ENCODE results near the gene RNF112.

Gene RNF112

GRCh38 chr17:19372866-19373504, 38.0 kb upstream of the RNF112 start (continued):
- TF ChIP-seq ZNF121 (tag by site-specific recombination; IDR thresholded peaks at IDR 0.05) (no peak), ZFP3 (tag by site-specific recombination; IDR thresholded peaks at IDR 0.05; ENCODE audit: low read depth) (no peak), ZNF169 (tag by site-specific recombination; IDR thresholded peaks at IDR 0.05) (no peak), ZNF488 (tag by site-specific recombination; IDR thresholded peaks at IDR 0.05) (no peak), ZNF510 (tag by site-specific recombination; IDR thresholded peaks at IDR 0.05; ENCODE audit: insufficient replicate concordance) (no peak), ZFP37 (tag by site-specific recombination; IDR thresholded peaks at IDR 0.05) (no peak), ZNF518A (tag by site-specific recombination; conservative IDR thresholded peaks at IDR 0.05; ENCODE audit: low read depth) (no peak)

- Histone ChIP-seq H3K9me3 (ENCODE audit: control insufficient read depth, insufficient read depth, low read depth, low read length) (no peaks in the 10 kb centered on the region), H3K36me3 (ENCODE audit: control insufficient read depth in 2 of 2, insufficient read depth in 1 of 2, low read length in 2 of 2) (peaks cover 0 to under 1% of the 10 kb centered on the region in 2 experiments; a peak in 2 of 3 replicates), H3K4me1 (ENCODE audit: control insufficient read depth, insufficient read depth, low read length) (peaks cover 7% of the 10 kb centered on the region), H3K4me3 (ENCODE audit: low read depth, low read length) (no peak overlapping the region), H3K27ac (ENCODE audit: extremely low read depth, low read depth, low read length) (no peak overlapping the region)
- ChIA-PET POLR2A (no interaction called here), CTCF (interaction anchor here (1.6 to 2.7 kb wide), 2 partner anchors 12 to 76 kb away, joined by 4 to 20 read pairs; partner anchors contain the start of gene B9D1)
- TF ChIP-seq ZNF248 (tag by site-specific recombination; IDR thresholded peaks at IDR 0.05) (no peak), ZSCAN4 (tag by site-specific recombination; IDR thresholded peaks at IDR 0.05) (no peak), WT1 (tag by site-specific recombination; IDR thresholded peaks at IDR 0.05) (no peak), MYNN (tag by site-specific recombination; IDR thresholded peaks at IDR 0.05; ENCODE audit: borderline replicate concordance) (no peak), ZNF558 (tag by site-specific recombination; IDR thresholded peaks at IDR 0.05) (no peak), MEIS1 (CRISPR knock-in tag; IDR thresholded peaks at IDR 0.05; ENCODE audit: borderline replicate concordance) (no peak), ZNF266 (tag by site-specific recombination; IDR thresholded peaks at IDR 0.05; ENCODE audit: low read depth) (no peak), PBX3 (CRISPR knock-in tag; IDR thresholded peaks at IDR 0.05) (no peak), ZNF670 (tag by site-specific recombination; IDR thresholded peaks at IDR 0.05; ENCODE audit: low read depth) (no peak), ZNF48 (tag by site-specific recombination; IDR thresholded peaks at IDR 0.05) (no peak), ZNF449 (tag by site-specific recombination; IDR thresholded peaks at IDR 0.05) (no peak), ZNF10 (tag by site-specific recombination; IDR thresholded peaks at IDR 0.05) (no peak)
These were observed 36.9 kb upstream of the RNF112 start for GRCh38 chr17:19374136-19374535.

Measured in HEK293 (cell line).